Fibroblast of skin of left biceps (primary cell): Measurements from ENCODE around the gene F2R.
"Not testable (repeated sequence)": the region's sequence is repeated elsewhere in the genome, so short reads cannot be mapped to it uniquely, and the experiment has no call there.

Experiments used
- DNase-seq, 2 experiments: peaks; one replicate each; pipeline ENCODE4 v3.0.0-alpha.2; 2013; ENCODE audit warnings: low read depth in 2 of 2

F2R gene

DNA sequence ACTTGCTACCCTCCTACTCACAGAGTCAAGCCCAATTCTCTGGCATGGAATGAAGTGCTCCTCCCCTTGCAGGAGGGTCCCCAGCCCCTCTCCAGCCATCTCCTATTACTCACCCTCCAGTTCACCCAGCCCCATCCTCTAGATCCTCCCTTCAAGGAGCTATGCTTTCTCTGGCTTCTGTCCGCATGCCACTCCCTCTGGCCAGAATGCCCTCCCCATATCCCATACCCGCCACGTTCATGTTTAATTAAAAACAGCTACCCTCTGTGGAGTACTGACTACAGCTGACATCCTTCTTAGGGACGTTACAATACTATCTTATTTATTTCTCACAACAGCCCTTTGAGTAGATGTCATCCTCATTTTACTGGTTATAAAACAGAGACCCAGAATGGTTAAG lies 3.0 kb downstream of the F2R start:
- no peak for DNase-seq

DNA sequence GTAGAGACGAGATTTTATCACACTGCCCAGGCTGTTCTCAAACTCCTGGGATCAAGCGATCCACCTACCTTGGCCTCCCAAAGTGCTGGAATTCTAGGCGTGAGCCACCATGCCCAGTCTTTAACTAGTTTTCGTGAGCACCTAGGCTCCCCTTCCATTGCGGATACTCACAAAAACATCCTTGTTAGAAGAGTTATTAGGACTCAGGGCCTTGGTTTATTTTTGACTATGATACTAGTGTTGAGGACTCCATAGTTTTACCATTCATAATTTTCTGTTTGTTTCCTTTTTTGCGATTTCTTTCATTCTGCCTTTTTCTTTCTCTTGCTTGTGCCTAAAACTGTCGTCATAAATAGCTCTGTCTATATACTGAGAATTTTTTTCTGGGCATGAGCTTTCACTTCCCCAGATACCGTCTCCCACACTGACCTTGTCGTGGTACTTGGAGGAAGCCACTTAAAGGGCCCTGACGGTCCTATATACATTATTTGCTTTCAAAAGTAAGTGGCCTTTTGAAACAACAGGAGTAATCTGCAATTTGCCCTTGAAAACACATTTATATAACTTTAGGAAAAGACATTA lies 5.2 kb downstream of the F2R start:
- no peak for DNase-seq

DNA sequence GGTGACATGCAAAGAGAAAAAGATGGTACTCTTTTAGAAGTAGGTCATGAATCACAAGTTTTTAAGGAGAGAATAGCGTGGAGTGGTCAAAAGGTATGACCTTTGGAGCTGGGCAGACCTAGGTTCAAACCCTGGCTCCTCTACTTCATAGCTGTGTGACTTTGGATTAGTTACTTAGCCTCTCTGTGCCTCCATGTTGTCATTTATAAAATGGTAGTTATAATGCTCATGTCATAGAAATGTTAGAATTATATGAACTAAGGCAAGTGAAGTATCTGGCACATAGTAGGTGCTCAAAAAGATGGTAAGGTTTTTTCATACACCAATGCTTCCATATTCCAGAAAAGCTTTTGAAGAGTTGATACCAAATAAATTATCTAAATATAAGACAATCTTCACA lies 7.3 kb downstream of the F2R start:
- no peak for DNase-seq

DNA sequence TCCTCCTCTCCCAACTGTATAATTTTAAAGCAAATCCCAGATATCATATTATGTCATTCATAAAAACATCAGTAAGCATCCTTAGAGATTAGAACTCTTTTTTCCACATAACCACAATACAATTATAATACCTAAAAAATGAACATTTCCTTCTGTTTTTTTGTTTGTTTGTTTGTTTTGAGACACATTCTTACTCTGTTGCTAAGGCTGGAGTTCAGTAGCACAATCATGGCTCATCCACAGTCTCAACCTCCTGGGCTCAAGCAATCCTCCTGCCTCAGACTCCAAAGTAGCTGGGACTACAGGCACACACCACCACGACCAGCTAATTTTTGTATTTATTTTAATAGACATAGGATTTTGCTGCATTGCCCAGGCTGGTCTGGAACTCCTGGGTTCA lies 8.0 kb downstream of the F2R start:
- no peak for DNase-seq

DNA sequence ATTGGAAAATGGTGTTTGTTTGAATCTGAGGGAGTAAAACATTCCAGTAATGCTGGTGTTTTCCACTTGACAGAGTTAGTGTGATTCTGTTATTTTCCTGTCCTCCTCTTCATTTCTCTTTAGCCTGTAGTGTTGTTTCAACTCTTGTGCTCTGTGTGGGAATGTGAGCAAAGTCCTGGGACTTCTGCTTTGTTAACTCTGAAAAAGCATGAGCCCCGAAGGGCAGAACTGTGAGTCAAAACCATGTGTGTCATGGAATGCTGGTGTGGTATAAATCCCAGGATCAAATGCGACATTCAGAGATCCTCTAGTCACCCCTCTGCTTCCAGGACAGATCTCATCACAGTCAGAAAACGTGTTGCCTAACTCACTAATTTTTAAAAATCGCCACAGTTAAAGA lies 8.9 kb downstream of the F2R start:
- DNase-seq = no peak

DNA sequence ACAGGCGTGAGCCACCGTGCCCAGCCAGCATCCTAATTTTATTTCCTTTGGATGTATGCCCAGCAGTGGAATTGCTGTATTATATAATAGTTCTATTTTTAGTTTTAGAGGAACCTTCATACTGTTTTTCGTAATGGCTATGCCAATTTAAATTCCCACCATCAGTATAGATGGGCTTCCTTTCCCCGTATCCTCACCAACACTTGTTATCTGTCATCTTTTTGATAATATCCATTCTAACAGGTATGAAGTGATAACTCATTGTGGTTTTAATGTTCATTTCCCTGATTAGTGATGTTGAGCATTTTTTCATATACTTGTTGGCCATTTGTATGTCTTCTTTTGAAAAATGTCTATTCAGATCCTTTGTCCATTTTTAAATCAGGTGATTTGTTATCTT lies 13.0 kb downstream of the F2R start:
- DNase-seq = no peak

DNA sequence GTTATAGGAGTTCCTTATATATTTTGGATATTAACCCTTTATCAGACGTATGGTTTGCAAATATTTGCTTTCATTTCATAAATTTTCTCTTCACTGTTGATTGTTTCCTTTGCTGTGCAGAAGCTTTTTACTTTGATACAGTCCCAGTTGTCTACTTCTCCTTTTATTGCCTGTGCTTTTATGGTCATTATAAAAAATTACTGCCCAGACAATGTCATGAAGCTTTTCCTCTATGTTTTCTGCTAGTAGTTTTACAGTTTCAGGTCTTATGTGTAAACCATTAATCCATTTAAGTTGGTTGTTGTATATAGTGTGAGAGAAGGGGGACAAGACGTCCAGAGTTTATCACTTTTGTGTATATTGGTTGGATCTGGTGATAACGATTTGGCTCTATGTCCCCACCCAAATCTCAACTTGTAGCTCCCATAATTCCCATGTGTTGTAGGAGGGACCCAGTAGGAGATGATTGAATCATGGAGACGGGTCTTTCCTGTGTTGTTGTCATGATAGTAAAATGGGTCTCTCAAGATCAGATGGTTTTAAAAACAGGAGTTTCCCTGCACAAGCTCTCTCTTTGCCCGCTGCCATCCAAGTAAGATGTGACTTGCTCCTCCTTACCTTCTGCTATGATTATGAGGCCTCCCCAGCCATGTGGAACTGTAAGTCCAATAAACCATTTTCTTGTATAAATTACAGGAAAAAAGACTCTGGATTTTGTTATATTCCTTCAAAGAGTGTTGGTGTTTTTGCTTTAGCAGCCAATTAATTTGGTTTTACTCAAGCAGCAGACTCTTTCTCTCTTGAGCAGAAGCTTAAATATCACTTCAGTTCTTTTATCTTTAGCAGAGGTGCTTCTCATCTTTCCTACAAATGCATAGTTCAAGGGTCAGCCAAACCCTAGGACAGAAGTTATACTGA lies 13.7 kb downstream of the F2R start:
- no peak for DNase-seq

DNA sequence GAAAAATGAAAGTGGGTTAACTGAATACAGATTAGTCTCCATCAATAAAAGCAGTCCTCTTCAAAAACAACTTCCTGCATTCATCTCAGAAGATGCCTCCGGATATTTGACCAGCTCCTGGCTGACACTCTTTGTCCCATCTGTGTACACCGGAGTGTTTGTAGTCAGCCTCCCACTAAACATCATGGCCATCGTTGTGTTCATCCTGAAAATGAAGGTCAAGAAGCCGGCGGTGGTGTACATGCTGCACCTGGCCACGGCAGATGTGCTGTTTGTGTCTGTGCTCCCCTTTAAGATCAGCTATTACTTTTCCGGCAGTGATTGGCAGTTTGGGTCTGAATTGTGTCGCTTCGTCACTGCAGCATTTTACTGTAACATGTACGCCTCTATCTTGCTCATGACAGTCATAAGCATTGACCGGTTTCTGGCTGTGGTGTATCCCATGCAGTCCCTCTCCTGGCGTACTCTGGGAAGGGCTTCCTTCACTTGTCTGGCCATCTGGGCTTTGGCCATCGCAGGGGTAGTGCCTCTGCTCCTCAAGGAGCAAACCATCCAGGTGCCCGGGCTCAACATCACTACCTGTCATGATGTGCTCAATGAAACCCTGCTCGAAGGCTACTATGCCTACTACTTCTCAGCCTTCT lies 16.6 kb downstream of the F2R start:
- no peak for DNase-seq

DNA sequence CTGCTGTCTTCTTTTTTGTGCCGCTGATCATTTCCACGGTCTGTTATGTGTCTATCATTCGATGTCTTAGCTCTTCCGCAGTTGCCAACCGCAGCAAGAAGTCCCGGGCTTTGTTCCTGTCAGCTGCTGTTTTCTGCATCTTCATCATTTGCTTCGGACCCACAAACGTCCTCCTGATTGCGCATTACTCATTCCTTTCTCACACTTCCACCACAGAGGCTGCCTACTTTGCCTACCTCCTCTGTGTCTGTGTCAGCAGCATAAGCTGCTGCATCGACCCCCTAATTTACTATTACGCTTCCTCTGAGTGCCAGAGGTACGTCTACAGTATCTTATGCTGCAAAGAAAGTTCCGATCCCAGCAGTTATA lies 17.1 kb downstream of the F2R start:
- no peak for DNase-seq

DNA sequence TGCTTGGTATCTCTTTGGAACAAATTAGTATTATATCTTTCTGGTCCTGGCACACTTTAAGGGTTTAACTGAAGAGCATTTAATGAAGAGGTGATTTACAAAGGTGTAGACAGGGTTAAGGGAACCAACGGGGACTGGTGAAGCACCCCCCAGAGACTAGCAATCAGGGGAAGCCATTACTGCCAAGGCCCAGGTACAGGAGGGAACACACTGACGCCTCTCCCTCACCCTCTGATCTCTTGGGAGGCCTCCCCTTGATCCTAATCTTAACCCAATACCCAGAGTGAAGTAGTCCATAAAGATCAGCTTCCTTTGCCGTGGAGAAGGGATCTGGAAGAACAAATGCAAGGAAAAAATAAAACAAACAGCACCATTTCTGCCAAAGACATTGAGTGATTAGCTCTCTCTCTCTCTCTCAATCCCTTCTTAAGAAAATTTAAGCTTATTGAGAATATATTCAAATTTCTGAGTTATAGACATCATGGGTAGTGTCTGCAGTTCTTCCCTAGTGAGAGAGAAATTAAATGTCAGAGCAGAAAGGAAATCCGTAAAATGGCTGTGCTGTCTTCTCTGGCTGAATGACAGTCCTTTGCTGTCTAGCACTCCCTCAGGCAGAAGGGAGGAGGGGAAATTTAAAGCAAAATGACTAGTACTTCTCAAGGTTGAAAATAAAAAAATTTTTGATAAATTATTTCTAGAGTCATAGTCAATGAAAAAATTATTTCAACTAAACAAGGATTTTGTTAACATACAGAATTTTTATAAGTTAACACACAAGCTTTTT lies 20.0 kb downstream of the F2R start:
- no peak for DNase-seq

DNA sequence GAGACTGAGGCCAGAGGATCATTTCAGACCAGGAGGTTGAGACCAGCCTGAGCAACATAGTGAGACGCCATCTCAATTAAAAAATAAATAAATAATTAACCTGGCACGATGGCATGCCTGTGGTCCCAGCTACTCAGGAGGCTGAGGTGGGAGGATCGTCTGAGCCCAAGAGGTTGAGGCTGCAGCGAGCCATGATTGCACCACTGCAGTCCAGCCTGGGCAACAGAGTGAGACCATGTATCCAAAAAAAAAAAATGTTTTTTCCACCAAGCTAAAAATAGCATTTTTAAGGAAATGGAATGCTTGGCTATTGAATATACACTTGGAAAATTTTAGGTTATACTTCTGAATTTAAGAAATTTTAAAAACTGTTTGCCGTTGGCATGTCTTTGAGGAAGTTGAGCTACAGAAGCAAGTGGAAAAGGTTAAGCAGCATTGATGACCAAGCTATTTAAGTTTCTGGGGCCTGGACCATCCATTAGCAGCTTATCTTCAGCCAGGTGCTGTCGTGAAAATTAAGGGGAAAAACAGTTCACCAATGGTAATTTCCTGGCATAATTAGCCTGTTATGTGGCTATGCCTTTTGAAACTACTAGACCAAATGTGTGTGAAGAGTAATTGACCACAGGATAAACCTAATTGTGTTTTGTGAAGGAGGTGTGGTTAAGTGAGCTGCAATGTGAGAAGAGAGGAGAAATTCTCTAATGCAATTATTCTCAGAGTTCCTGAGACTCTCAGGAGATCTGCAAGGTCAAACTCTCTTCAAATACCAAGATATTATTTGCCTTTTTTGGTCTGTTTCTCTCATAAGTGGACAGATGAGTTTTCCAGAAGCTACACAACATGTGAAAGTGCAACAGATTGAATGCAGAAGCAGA lies 21.0 kb downstream of the F2R start:
- DNase-seq = no peak

DNA sequence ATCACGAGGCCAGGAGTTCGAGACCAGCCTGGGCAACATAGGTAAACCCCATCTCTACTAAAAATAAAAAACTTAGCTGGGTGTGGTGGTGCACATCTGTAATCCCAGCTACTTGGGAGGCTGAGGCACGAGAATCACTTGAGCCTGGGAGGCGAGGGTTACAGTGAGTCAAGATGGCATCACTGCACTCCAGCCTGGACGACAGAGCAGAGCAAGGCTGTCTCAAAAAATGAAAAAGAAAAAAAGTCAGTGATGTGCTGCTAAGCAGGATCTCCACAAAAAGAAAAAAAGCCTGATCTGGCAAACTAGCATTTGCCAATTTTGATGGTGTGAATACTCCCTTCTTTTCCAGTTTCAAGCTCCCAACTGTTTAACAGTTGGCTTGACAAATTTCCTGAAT lies 21.9 kb downstream of the F2R start:
- no peak for DNase-seq

DNA sequence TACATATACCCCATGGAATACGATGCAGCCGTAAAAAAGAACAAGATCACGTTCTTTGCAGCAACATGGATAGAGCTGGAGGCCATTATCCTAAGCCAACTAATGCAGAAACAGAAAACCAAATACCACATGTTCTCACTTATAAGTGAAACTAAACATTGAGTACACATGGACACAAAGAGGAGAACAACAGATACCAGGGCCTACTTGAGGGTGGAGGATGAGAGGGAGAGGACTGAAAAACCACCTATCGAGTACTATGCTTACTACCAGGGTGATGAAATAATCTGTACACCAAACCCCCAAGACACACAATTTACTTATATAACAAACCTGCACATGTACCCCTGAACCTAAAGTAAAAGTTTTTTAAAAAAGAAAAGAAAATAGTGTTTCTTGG lies 25.6 kb downstream of the F2R start:
- DNase-seq = not testable (repeated sequence)

DNA sequence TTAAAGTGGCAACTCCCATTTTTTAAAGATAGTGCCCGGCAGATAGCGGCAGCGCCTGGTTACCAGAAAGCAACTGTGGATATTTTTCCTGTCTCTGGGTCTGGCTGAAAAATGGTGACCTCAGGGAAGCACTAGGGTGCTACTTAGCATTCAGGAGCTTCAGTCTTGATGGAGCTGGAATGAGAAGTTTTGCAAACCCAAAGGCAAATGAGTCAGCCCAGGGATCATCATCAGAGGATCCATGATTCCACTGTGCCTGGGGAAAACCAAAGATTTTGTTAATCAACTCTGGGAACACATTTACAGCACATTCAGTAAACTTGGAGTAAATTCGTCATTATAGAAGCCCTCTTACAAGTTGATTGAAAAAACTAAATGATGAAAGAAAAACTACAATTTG lies 26.7 kb downstream of the F2R start:
- DNase-seq = no peak

DNA sequence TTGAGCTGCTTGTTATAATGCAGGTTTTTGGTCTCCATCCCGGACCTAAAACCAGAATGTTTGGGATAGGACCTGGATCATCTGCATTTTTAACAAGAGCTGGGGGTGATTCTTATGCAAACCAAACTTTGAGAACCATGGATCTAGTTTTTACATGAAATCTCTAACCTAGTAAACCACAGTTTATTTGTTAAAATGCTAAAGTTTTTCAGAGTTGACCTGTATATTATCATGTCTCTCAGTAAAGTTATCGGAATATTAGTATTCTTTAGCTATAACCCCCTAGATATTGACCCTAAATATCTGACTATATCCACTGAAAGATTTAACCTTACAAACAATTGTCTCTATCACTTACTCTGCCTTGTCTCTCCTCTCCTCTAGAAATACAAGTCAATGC lies 28.7 kb downstream of the F2R start:
- no peak for DNase-seq

DNA sequence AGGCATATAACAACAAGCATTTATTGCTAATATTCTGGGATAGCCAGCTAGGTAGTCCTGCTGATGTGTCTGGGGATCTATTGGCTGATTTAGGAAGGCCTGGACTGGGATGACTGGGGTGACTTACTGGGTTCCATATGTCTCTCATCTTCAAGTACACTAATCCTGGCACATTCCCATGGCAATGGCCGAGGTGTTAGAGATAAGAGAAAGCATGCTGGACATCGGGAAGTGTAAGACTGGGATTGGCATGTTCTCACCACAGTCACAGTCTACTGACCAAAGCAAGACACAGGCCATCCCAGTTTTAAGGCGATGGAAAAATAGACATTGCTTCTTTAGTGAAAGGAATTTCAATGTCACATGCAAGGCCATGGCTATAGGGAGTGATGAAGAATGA lies 29.7 kb downstream of the F2R start:
- no peak for DNase-seq

DNA sequence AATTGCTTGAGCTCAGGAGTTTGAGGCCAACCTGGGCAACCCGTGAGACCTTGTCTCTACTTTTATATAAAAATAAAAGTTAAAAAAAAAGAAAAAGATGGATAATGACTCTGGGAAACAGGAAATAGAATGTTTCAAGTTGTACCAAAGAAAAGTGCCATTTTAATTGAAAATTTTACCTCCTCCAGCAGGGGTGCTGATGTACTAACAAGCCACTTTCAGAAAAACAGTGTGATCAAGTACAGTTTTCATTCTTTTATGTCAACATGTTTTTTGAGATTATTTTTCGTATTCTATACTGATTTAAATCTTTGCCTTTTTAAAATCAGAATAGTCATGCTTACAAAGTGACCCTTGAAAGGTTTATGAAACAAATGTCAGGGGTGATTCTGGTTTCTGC lies 30.8 kb downstream of the F2R start:
- DNase-seq = no peak

DNA sequence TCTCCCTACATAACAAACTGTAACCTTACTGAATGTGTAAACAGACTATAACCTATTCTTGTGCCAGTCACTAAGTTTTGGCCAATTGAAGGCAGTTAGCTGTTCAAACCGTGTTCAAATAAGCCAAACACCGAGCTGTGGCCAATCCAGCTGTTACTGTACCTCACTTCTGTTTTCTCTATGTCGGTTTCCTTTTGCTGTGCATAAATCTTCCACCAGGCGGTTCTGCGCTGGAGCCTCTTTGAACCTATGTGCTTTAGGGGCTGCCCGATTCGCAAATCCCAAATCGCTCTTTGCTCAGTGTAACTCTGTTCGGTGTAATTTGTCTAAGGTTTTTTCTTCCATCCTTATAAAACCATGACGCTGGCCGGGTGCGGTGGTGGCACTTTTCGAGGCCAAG lies 31.8 kb downstream of the F2R start:
- DNase-seq = no peak

DNA sequence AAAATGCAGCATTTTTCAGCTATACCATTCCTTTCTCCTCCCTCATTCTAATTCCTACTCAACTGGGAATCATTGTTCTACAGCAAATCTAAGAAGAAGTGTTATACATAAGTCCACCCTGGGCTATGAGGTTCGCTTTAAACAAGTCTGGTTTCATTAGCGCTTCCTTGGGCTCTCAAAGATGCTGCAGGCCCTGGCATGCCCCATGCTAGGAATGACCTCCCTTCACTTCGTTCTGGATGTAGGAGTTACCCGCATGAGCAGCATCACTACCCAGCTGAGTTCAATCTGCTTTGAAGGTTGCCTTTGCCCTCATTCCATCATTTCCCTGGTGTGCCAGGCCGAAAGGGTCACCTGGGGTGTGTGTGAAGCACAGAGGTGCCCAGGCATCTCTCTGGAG lies 35.4 kb downstream of the F2R start:
- DNase-seq = no peak

DNA sequence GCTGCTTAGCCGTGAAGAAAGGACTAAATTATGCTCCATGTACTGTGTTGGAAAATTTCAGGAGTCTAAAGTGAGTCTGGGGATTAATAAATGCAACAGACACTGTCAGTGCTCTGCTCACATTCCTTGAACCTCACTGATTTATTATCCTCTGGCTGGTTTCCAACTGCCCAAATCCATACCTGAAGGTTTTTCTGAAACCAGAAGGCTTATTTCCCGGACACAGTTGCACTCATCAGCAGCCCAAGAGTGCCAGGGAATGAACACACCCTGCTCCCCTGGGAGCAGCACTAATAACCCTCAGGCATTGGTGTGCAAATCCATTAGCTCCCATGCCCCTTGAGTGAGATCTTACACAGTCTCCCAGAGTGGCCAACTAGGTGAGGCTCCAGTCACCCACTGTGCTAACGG lies 38.7 kb downstream of the F2R start:
- DNase-seq = no peak
